Femur (tissue), 1 donor: ENCODE results near the gene ETV4.

Source experiments
- DNase-seq: peaks from one replicate; pipeline ENCODE4 v3.0.0-alpha.2; 2017

ETV4 gene

GRCh38 chr17:43572368-43572980 is 26.3 kb upstream of the ETV4 start:
- DNase-seq, result no peak

GRCh38 chr17:43570518-43570928 is 24.4 kb upstream of the ETV4 start:
- no peak for DNase-seq

GRCh38 chr17:43568506-43569082 is 22.5 kb upstream of the ETV4 start:
- no peak for DNase-seq

- no peak for DNase-seq
Observed at GRCh38 chr17:43563600-43564594, 17.8 kb upstream of the ETV4 start.

GRCh38 chr17:43562679-43563599 is 16.8 kb upstream of the ETV4 start:
- DNase-seq, result no peak

GRCh38 chr17:43560461-43561427 is 14.6 kb upstream of the ETV4 start:
- DNase-seq, result no peak

GRCh38 chr17:43559161-43559816 is 13.1 kb upstream of the ETV4 start:
- peak; percentile 70 for DNase-seq

GRCh38 chr17:43558805-43559160 is 12.6 kb upstream of the ETV4 start:
- DNase-seq, result no peak

- no peak for DNase-seq
Observed at GRCh38 chr17:43556292-43556691, 10.2 kb upstream of the ETV4 start.

- DNase-seq, result no peak
Observed at GRCh38 chr17:43554857-43555256, 8.7 kb upstream of the ETV4 start.

- no peak for DNase-seq
Observed at GRCh38 chr17:43553573-43553972, 7.4 kb upstream of the ETV4 start.

GRCh38 chr17:43552229-43552837 is 6.2 kb upstream of the ETV4 start:
- no peak for DNase-seq

- no peak for DNase-seq
Observed at GRCh38 chr17:43550754-43551153, 4.6 kb upstream of the ETV4 start.

GRCh38 chr17:43549496-43549895 is 3.4 kb upstream of the ETV4 start:
- no peak for DNase-seq

GRCh38 chr17:43548689-43549379 is 2.7 kb upstream of the ETV4 start:
- no peak for DNase-seq

GRCh38 chr17:43547659-43548256 is 1.6 kb upstream of the ETV4 start:
- no peak for DNase-seq

- no peak for DNase-seq
Observed at GRCh38 chr17:43547189-43547550, 1.0 kb upstream of the ETV4 start.

- no peak for DNase-seq
Observed at GRCh38 chr17:43545383-43545632, 832 bp downstream of the ETV4 start.

GRCh38 chr17:43543771-43544575 is 2.2 kb downstream of the ETV4 start:
- no peak for DNase-seq
